Fibroblast of lung (primary cell): Measurements from ENCODE around the gene UQCRH. TPM values are rescaled to one million over a fixed set of nuclear protein-coding genes. Genes with fewer than 3 reads are reported as not detected.
"Not testable (repeated sequence)": the region's sequence is repeated elsewhere in the genome, so short reads cannot be mapped to it uniquely, and the experiment has no call there.

Experiments
- DNase-seq, 2 donors: peaks; one replicate each; pipeline versions ENCODE4 v3.0.0 to v3.0.0-alpha.2; 2010; ENCODE audit warnings: low read depth in 2 of 2
- H2AFZ ChIP-seq: 2 replicates; pipeline ENCODE4 v1.5.1; 2012; ENCODE audit warnings: low read length, control low read depth, inconsistent platforms
- H3K27ac ChIP-seq: 2 replicates; pipeline ENCODE4 v1.5.1; 2011; ENCODE audit warnings: low read length, control low read depth; ENCODE audit not compliant: insufficient read depth
- H3K27me3 ChIP-seq: 2 replicates; pipeline ENCODE4 v1.5.1; 2011; ENCODE audit warnings: mild to moderate bottlenecking, low read length; ENCODE audit not compliant: control insufficient read depth, insufficient read depth
- H3K36me3 ChIP-seq: 2 replicates; pipeline ENCODE4 v1.5.1; 2011; ENCODE audit warnings: low read length; ENCODE audit not compliant: control insufficient read depth, insufficient read depth
- H3K4me1 ChIP-seq: 2 replicates; pipeline ENCODE4 v1.5.1; 2011; ENCODE audit warnings: low read length; ENCODE audit not compliant: control insufficient read depth, insufficient read depth; ENCODE audit errors: extremely low read depth
- H3K4me2 ChIP-seq: 2 replicates; pipeline ENCODE4 v1.5.1; 2011; ENCODE audit warnings: low read length, control low read depth; ENCODE audit not compliant: insufficient read depth; ENCODE audit errors: extremely low read depth
- H3K4me3 ChIP-seq, 4 experiments: fragments of 200-600 bp in 1 of 4; sonication (generic) in 1 of 4; replicated peaks in 1 of 4; 2 replicates each; pipeline ENCODE4 v1.5.1; 2011 to 2016; ENCODE audit warnings: low read length in 4 of 4, low read depth in 3 of 4, mild to moderate bottlenecking in 3 of 4, control low read depth in 2 of 4, inconsistent platforms in 1 of 4, mixed read lengths in 1 of 4; ENCODE audit not compliant: insufficient read depth in 1 of 4; ENCODE audit errors: control extremely low read depth in 1 of 4
- H3K79me2 ChIP-seq: 2 replicates; pipeline ENCODE4 v1.5.1; 2012; ENCODE audit warnings: mild to moderate bottlenecking, low read length, inconsistent platforms; ENCODE audit not compliant: control insufficient read depth, insufficient read depth
- H3K9ac ChIP-seq: 2 replicates; pipeline ENCODE4 v1.5.1; 2011; ENCODE audit warnings: mild to moderate bottlenecking, low read length, control low read depth; ENCODE audit not compliant: insufficient read depth
- H3K9me3 ChIP-seq: 2 replicates; pipeline ENCODE4 v1.5.1; 2012; ENCODE audit warnings: low read depth, low read length; ENCODE audit not compliant: control insufficient read depth, insufficient read depth
- H4K20me1 ChIP-seq: 2 replicates; pipeline ENCODE4 v1.5.1; 2011; ENCODE audit warnings: low read length; ENCODE audit not compliant: control insufficient read depth, insufficient read depth; ENCODE audit errors: extremely low read depth
- EZH2 ChIP-seq: IDR thresholded peaks from 2 replicates; pipeline ENCODE4 v1.5.1; 2012; ENCODE audit warnings: low read length, control low read depth, mild to moderate bottlenecking; ENCODE audit errors: missing control alignments
- polyA plus RNA-seq, 2 donors: library from polyadenylated mRNA; depleted of rRNA in 1 of 2; stranded (reverse) in 1 of 2; unstranded in 1 of 2; fragments of >200 nt; gene quantifications; 2 replicates each; pipeline ENCODE4 v1.2.1, GENCODE V29; 2011 to 2012; ENCODE audit warnings: missing spikeins in 1 of 2
- total RNA-seq: library from RNA; depleted of rRNA; stranded (reverse); fragments of >200 nt; gene quantifications from 2 replicates; pipeline ENCODE4 v1.2.1, GENCODE V29; 2014
- TF ChIP-seq, protein P1 (sequence below), 2 donors: IDR thresholded peaks in 1 of 2; conservative IDR thresholded peaks in 1 of 2; 1 replicate in 1 of 2; 2 replicates in 1 of 2; pipeline ENCODE4 v1.5.1; 2011 to 2012; ENCODE audit warnings: low read length in 2 of 2, control low read depth in 1 of 2, inconsistent platforms in 1 of 2, low read depth in 1 of 2, mild to moderate bottlenecking in 1 of 2

The UQCRH gene
- total and polyA plus RNA-seq, 2 donors (not counting 1 experiment from before 2014, with no cell fraction given), result 447 to 514 TPM

DNA sequence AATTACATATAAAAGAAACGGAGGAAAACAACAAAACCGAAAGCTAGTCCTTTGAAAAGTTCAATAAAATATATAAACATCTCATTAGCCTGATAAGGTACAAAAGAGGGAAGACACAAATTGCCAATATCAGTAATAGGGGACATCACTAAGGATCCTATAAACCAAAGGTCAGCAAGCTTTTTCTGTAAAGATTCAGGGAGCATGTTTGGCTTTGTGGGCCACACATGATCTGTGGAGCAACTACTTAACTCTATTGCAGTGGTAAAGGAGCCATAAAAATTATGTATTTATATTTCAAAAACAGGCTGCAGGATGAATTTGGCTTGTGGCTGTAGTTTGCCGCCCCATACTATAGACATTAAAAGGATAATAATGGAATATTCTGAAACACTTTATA lies 31.6 kb downstream of the UQCRH start:
- Histone ChIP-seq H3K36me3 (no peaks in the 10 kb centered on the region), H3K9ac (no peak overlapping the region), H3K4me1 (no peaks in the 10 kb centered on the region), H3K4me3 (no peak overlapping the region), H3K9me3 (no peaks in the 10 kb centered on the region), H2AFZ (no peak overlapping the region), H3K27ac (no peak overlapping the region), H3K27me3 (no peaks in the 10 kb centered on the region), H4K20me1 (no peaks in the 10 kb centered on the region), H3K4me2 (no peak overlapping the region), H3K79me2 (no peaks in the 10 kb centered on the region)
- DNase-seq, result no peak
- TF ChIP-seq EZH2, result no peak
- TF ChIP-seq, protein P1, sequence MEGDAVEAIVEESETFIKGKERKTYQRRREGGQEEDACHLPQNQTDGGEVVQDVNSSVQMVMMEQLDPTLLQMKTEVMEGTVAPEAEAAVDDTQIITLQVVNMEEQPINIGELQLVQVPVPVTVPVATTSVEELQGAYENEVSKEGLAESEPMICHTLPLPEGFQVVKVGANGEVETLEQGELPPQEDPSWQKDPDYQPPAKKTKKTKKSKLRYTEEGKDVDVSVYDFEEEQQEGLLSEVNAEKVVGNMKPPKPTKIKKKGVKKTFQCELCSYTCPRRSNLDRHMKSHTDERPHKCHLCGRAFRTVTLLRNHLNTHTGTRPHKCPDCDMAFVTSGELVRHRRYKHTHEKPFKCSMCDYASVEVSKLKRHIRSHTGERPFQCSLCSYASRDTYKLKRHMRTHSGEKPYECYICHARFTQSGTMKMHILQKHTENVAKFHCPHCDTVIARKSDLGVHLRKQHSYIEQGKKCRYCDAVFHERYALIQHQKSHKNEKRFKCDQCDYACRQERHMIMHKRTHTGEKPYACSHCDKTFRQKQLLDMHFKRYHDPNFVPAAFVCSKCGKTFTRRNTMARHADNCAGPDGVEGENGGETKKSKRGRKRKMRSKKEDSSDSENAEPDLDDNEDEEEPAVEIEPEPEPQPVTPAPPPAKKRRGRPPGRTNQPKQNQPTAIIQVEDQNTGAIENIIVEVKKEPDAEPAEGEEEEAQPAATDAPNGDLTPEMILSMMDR (conservative IDR thresholded peaks at IDR 0.05 in 1 of 2, IDR thresholded peaks at IDR 0.05 in 1 of 2; ENCODE audit: low read depth in 1 of 2, low read length in 2 of 2), result no peak

DNA sequence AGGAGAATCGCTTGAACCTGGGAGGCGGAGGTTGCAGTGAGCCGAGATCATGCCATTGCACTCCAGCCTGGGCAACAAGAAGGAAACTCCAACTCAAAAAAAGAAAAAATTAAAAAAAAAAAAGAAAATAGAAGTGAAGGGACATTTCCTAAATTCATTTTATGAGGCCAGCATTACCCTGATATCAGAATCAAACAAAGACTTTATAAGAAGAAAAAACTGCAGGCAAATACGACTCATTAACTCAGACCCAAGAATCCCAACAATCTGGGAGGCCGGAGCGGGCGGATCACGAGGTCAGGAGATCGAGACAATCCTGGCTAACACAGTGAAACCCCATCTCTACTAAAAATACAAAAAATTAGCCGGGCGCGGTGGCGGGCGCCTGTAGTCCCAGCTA lies 33.9 kb downstream of the UQCRH start:
- H3K79me2 ChIP-seq, result peaks cover 13% of the 10 kb centered on the region
- H3K27me3 ChIP-seq, H3K4me1 ChIP-seq, H3K4me3 ChIP-seq, H3K27ac ChIP-seq, DNase-seq, H3K9me3 ChIP-seq, H4K20me1 ChIP-seq, H3K36me3 ChIP-seq, H3K9ac ChIP-seq, H2AFZ ChIP-seq, H3K4me2 ChIP-seq: not testable (repeated sequence)

DNA sequence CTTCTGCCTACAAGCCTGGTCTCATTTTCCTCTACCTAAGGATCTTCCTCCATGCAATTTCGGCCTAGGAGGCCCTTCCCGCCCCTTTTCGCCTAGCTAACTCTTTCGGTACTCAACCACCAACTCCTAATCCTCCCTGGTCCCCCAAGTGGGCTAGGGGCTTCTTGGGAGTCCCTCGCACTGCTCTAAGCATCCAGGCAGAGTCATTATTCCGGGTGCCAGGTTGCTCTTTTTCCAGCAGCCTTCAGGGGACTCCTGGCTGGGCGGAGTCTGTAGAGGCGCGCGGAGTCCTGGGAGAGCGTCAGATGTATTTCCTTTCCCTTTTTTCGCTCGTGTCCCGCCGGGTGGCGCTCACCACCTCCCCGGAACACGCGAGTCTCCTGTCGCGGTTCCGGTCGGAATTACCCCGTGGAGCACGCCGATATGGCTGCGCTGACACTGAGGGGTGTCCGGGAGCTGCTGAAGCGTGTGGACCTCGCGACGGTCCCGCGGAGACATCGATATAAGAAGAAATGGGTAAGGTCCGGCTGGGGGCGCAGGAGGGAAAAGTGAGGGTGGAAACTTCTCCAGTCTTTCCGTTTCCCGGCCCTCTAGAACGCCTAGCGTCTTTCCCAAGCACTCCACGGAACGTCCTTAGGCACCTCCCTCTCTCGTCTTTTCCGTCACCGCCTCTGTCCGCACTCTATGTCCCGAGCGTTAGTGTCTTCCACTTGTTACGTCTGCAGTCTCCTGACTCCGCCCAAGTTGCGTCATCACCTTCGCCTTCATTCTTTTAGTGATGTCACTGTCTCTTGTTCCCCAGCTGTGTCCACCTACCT lies 37.1 kb downstream of the UQCRH start, which contains the start of gene NSUN4:
NSUN4 (plus strand) TSS at position 404 of the 818 bp plus-strand sequence; CDS start at position 424, 20 bp downstream.
- H3K9ac ChIP-seq, result peak within 1 kb of the TSS; percentile 95
- peak within 1 kb of the TSS; percentile 100 for H3K4me2 ChIP-seq
- peak; percentile 94 to 98 for DNase-seq
- peaks cover 16% of the 10 kb centered on the region for H3K79me2 ChIP-seq
- peak within 1 kb of the TSS; percentile 82 to 86 (median 84) for H3K4me3 ChIP-seq
- no peaks in the 10 kb centered on the region for H3K27me3 ChIP-seq
- no peaks in the 10 kb centered on the region for H4K20me1 ChIP-seq
- H3K4me1 ChIP-seq, result peaks cover 6% of the 10 kb centered on the region
- no peak for TF ChIP-seq EZH2
- TF ChIP-seq, protein P1 (conservative IDR thresholded peaks at IDR 0.05 in 1 of 2, IDR thresholded peaks at IDR 0.05 in 1 of 2; ENCODE audit: low read depth in 1 of 2, low read length in 2 of 2), result peak; percentile 61 to 78
- peak within 1 kb of the TSS; percentile 99 for H3K27ac ChIP-seq
- H3K9me3 ChIP-seq, result no peaks in the 10 kb centered on the region
- peak within 1 kb of the TSS; percentile 88 for H2AFZ ChIP-seq
- peaks cover 3% of the 10 kb centered on the region for H3K36me3 ChIP-seq
